NCI-H2171 (cell line): Measurements from ENCODE around the gene FAM234B.
A peak's percentile ranks its signal among the peaks of the same experiment; 100 is the strongest.

Experiments used
- DNase-seq: peaks from one replicate; lab custom pipeline; 2025; lab: John Stamatoyannopoulos, UW

The FAM234B gene

DNA sequence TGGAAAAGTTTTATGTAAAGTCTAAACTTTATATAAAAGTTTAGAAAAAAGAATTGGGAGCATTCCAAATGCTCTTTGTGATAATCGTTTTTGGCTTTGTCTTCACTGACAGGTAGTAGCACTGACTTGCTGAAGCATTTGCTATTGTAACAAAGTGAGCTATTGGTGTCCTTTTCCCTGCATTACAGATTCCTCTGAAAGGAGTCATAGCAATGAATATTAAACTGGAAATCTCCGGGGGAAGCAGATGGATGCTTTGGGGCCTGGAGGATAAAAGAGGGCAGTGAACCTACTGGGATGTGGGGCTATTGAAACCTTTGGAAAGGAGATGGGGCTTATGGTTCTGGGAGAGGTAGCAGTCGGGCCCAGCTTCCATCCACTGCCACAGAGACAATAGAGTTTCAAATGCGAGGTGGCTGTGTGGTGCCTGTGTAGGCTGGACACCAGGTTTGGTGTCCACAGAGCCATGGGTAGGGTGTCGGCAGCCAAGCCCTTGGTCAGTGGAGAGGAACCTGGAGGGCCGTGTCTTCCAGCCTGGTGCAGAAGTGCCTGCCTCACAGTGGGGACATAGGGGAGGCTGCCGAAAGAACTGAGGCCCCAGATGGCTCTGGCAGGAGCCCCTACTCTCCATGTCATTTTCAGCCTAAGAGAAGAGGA lies 49.1 kb downstream of the FAM234B start:
- DNase-seq: no peak

DNA sequence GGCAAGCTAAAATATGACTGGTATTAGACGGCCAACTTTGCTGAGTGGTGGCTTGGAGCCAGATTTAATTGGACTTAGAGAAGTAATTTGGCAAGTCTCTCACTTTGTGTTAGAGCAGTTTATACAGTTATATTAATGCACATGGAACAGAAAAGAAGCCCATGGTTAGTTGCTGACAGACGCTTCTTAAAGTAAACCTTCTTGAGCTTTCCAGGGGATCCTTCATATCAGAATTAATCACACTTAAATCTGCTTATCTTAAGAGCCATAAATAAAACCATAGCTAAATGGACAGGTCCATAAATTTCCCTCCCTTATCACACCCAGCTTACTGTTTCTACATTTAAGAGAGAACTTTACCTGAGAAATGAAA lies 49.7 kb downstream of the FAM234B start:
- no peak for DNase-seq

DNA sequence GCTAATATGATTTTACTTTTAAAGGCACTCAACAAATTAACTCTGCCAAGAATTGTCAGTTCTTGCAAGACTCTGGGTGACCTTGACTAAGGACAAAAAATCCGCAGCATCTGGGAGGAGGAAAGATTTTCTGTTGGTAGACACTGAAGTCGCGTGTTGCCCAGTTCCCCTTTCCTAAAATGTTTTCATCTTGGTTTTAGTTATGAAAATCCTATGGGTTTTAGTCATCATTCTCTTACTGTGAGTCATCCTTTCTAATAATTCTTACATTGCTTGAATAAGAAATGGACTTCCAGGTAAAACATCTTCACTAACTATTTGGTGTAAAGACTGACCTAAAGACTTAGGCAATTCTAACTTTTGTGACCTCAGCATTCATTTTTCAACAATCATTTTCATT lies 50.2 kb downstream of the FAM234B start:
- DNase-seq: no peak

DNA sequence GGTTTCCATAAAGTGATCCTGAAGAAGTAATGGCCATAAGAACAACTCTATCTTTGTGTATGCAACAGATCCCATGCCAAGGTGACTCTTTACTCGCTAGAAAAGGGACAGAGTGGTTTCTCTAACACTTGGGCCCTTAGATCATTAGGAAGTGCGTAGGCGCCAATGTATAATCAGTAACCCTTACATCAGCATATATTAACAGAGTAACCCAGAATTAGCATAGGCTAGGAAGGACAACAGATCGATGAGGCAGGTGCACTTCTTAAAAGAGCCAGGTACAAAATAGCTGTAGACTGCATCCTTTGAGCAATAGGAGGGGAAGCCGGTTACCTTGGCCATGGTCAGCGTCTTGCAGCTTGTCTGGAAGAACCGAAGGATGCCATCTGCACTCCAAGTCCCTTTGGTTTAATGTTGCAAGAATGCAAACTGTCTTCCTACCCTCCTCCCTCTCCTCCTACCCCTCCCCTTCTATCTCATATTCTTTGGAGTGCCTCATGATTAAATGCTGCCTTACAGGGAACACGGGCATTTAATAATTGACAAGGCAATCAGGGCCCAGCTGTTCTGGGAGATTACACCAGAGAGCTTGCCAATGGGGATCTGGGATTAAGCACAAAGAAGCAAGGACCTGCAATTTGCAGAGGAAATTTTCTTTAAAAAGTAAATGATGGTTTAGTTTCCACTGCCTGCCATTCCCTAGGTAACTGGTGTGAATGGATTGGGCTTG lies 51.2 kb downstream of the FAM234B start:
- no peak for DNase-seq

DNA sequence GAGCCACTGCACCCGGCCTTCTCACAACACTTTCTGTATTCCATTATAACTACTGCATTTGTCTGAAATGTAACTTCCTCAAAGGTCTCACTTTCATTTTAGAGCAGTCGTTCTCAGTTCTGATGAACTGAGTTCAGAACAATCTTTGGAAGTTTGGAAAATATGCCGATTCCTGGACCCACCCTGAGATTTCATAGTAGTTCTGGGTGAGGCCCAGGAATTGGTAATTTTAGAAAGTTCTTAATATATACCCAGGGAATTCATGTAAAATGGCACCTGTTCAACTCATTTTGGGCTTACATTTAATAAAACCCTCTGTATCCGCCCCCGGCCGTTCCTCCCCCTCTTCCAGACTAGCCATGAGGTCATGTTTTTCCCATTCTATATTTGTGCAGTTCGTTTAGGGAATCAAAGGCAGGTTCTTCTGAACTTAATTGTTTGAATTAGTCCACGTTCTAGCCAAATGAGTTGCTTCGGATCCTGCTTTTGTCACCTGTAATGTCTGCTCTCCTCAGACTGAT lies 53.4 kb downstream of the FAM234B start:
- no peak for DNase-seq

DNA sequence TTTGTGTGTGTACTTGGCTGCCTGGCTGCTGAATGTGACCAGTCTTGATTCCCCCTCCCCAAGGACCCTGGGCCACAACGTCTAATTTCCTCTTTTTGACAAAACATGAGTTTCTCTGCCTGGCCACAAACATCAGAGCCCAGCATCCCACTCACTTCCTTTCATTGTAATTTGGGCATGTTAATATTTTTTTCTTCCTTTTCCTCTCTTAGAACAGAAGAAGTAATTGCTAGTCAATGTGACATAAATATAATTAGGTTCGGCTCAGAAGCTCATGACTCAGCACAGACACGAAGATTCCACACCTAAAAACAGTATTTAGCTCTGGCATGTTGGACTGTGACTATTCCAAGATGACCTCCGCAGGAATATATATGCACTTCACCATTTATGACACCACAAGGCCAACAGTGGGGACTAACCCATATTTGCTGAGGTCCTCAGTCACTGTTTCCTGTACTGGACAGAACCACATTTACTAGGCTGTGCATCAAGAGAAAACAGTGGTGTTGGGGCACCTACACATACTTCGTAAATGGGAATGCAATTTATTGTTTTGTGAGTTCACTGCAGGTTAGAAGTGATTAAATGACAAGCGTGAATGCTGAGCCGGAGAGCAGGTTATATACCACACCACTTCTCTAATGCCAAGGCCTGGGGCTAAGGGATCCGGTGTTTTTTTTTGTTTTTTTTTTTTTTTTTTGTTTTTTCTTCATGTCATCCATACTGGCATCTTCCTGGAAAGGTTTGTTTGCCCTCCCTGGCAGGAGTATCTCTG lies 55.1 kb downstream of the FAM234B start:
- DNase-seq: no peak

DNA sequence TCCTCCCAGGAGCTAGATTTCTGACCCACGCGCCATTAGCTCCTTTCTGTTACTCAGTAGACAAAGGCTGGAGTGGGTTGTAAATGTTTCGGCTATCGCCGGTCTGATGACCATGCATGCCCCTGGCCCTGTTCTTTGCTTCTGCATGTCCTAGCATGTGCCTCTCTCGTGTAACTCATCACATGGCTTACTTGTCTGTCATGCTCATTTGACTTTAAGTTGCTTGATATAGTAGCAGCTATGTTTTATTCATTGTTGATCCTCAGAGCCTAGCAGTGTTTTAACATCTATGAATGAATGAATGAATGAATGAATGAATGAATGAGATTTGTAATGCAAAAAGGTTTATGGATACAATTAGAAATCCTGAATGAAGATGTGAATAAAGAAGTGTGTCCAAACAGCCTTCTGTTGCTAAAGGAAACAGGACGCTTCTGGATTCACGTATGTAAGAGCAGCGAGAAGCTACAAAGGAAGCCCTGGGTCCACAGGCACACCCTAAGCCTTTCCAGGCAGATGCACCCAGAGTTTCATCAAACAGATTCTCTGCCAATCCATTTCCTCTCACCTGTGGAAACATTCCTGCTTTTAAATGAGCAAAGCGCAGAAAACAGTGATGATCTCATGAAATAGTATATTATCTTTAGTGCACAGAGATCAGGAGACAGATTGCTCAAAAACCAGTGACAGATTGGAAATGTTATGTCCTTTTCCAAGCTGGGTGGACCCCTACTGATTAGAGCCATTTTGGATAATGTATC lies 55.8 kb downstream of the FAM234B start:
- DNase-seq: no peak

DNA sequence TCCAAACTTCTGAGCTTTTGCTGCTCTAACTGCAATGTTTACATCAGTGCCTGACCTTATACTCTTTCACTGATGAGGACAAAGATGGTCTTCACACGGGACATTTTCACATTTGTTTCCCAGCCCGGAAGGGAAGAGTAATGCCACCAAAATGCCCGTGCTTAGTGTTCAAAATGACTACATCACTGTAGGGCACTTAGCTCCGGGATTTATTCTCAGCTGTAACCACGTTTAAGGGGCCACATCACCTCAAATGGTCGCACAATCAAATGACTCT lies 56.4 kb downstream of the FAM234B start:
- DNase-seq: no peak

DNA sequence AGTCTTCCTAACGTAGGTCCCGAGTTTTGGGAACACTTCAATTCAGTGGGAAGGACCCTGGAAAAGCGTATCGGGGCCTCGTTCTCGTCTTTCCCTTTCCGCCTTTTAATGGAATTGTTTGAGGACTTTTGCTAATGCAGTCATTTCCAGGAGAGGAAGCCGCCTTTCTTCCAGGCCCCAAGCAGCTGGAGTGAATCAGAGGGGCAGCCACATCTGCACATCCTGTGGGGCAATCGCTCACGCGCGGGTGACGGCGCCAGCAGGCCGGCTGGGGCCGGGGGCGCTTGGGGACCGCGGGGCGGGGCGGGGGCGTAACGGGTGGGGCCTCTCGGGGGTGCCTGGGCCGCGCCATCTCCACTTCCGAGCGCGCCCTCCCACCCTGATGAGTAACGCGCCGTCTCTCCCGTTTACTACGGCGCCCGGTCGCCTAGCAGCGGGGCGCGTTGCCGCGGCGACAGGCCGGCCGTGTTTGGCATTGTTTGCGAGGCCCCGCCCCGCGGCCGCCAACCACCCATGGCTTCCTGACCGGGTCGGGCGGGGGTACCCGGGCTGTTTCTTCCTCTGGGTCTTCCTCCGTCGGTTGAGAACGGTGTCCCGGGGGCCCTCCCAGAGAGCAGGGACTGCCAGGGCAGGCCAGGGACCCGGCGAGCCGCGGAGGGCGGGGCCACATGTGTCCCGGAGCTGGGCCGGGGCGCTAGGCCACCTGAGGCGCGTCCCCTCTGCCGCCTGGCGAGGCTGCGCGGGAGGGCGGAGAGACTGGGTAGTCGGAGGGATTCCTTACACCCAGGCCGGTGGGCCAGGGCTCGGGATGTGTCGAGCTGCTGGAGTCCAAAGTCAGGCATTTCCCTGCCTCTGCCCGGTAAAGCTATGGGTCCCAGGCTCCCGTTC lies 56.9 kb downstream of the FAM234B start:
- peak; percentile 69 for DNase-seq

DNA sequence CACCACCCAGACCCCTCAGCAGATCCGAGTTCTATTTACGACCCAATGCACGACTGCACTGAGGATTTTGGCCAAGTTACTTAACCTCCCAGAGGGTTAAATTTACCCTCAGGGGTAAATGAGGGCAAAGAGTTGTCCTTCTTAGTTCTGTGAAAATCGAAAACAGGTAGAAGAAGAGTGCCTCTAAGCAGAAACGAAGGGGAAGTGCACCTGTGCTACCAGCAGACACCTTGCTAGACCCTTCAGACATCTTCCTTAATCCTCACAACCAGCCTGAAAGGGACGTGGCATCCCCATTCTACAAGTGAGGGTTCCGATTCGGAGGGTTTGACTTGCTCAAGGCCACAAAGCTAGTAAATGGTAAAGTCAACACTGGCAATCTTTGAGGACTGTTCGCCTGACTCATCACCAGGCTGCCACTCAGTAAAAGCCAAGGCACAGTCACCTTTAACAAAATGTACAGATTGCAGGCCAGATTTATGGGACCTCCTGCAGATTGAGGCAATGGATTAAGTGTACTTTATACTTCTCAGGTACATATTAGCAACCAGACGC lies 57.7 kb downstream of the FAM234B start:
- DNase-seq: no peak

DNA sequence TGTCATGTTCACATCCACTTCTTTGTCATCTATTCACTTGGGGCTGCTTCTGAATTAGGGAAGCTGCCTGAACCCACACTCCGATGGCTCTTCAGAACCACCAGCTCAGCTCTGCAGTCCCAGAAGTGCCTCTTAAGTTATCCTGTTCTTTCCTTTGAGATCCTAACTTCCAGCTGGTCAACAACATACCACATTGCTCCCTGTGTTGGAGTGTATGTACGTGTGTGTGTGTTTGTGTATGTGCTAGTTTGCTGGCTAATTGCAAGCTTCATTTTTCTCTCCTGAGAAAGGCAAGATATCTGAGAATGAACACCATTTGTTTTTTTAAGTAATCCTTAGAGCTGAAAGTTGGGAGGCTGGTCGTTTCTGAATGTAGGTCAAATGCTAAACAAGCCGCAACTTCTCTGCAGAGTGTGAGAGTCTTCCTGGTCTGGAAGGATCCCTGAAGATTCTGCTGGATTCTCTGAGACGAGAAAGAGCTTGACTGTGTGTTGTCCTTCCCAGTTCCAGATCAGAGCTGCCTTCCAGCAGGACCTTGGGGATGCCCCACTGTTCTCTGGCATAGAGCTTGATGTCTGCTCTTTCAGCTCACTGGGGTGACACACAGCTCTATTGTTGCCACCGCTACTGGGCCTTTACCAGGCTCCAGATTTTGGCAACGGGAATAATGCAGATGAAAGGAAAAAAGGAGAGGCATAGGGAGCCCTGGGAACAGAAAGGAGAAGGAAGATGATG lies 58.4 kb downstream of the FAM234B start:
- DNase-seq: no peak

DNA sequence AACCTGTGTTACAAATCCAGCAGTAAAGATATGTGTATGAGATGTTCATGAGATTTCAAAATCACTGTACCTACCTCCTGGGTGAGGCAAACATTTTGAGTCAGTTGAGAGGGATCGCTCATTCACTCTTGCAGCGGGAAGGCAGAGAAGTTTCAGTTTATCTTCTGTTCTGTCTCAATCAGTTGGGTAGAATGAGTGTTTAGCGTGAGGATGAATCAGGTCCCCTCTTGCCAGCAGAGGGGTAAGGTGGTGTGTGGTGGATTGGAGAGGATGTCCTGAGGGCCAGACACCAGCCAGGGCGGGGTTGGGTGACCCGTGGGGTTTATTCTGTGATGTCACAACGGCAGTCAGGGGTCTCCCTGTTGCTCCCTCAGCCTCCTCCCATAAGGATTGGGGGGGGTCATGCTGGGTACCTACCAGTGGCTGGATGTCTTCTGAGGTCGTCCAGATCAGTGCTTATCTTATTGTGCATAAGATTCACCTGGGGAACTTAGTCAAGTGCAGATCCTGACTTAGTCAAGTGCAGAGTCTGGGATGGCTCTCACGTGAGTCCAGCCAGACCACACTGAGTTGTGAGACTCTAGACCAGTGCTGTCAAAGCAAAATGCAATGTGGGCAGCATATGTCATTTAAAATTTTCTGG lies 59.3 kb downstream of the FAM234B start, which contains the start of gene GSG1:
Gene GSG1, minus strand, starts transcription at position 277 of the 643 bp plus-strand sequence. Its CDS starts 155 bp downstream, at position 122.
- DNase-seq: no peak

DNA sequence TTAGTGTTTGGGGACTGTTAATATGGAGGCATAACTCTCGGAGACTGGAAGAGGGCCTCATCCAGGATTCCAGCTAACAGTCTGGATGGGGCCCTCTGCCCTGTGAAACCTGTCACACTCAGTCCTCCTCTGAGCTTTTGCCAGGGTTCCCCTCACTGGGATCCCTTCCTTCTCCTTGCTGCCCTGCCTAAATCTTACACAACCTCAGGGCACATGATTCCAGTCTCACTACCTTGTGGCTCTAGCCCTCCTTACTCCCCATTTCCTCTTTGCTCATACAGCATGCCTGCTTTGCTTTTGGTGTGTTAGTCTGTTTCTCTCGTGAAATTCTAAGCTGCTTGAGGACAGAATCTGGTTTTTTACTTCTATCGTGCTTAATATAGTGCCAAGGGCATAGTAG lies 60.2 kb downstream of the FAM234B start:
- DNase-seq: no peak

DNA sequence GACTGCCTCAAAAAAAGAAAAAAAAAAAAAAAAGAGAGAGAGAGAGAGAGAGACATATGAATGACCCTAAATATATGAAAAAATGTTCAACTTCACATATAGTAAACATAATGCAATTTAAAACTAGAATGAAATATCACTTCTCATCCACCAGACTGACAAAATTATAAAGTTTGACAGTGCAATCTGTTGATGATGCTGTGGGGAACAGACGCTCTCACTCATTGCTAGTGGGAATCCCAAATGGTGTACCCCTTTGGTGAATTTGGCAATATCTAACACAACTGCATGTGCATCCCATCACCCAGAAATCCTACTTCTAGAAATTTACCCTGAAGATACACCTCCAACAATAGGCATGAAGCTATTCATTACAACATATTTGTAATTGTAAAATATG lies 61.6 kb downstream of the FAM234B start:
- DNase-seq: no peak

DNA sequence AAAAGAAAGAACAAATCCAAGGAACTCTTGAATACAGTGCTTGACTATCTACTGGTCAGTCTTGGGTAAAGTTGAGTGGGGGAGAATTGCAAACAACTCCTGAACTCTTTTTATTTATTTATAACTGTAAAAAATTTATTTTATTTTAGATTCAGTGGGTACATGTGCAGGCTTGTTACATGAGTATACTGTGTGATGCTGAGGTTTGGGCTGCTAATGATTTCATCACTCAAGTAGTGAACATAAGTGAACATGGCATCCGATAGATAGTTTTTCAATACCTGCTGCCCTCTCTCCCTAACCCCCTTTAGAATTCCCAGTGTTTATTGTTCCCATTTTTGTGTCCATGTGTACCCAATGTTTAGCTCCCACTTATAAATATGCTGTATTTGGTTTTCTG lies 62.5 kb downstream of the FAM234B start:
- DNase-seq: no peak

DNA sequence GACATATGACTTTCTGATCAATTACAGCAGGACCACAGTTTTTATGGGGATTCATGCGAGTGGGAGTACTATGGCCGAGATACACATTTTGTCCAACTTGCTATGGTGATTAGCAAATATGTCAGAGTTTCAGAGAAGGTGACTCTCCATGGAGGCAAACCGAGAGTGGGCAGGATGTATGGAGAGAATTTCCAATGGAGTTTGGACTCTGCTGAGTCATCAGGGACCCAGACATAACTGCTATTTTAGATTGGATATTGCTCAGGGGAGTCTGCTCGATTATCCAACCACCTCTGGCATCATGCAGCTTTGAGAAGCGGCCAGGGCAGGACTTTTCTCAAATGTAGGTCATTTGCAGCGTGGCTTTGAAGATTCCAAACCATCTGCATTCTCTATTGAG lies 68.8 kb downstream of the FAM234B start:
- no peak for DNase-seq

DNA sequence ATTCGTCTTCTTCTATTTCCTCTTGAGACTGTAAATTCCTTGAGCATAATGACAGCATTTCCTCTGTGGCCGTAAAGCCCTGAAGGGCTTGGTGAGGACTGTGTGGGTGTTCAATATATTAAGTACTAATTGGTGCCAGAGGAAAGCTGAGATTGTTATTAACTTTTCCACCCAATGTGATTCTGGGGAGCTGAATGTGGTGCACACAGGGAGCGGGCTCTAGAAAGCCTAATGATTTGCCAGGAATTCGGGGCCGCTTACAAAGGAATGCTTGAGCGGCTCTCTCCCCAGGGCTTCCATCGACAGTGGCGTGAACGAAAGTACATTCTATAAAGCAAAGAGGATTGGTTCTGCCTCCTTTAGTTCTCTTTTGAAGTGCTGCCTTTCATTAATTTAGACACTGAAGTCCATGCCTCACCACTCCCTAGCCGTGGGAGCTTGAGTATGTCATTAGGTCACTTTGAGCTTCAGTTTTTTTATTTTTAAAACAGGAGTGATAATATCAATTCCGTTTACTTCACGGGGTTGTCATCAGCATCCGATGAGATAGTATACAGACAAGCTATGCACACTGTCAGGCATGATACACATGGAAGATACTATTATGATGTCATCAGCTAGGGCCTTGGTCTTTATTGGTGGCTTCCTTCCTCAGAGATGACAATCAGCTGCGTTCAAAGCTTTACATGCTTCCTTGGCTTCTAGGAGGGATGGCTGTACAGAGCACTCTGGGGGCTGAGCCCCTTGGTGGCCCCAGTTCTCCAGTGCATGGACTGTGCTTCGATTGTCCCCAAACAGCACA lies 70.3 kb downstream of the FAM234B start:
- DNase-seq: no peak

DNA sequence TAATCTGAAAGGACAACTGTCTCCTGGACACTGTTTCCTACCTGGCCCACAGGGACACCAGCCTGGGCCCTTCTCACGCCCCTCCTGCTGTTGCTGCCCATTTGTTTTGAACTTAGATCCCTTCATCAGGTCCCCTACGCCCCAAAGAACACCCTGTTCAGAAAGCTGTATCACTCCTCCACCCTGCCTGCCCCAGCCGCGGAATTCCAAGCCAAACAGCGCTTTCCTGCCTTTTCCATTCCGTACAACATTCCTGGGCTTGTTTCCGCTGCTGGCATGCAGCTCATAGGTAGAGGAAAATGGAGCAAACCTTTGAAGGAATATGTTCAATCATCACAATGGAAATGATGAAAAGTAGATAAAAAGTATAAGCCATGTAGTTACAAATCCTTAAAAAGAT lies 72.1 kb downstream of the FAM234B start:
- DNase-seq: no peak

DNA sequence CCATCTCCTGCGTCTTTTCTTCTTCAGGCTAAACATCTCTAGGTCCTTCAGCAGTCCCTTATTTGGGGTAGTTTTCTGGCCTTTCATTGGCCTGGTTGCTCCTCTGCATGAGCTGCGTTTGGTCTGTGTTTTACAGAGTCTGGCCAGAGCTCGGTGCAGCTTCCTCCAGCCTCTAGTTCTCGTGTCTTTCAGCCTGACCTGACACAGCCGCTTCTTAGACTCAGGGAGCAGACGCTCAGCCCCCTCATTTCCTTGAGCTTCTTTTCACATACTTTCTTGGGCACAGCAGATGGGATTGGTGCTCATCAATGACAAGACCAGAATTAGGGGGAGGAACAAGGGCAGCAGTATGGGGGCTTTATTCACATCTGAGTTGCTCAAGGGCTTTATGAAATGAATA lies 72.8 kb downstream of the FAM234B start:
- no peak for DNase-seq
